Duodenal mucosa (tissue), 2 donors: ENCODE data around the gene VAPB.

Source experiments
- H3K27ac ChIP-seq: one replicate; pipeline ENCODE4 v1.7.0; 2013; ENCODE audit warnings: low read depth, low read length
- H3K27me3 ChIP-seq, 2 donors: one replicate each; pipeline ENCODE4 v1.7.0; 2013; ENCODE audit warnings: low read length in 2 of 2, control low read depth in 1 of 2; ENCODE audit not compliant: insufficient read depth in 2 of 2, control insufficient read depth in 1 of 2
- H3K36me3 ChIP-seq, 2 donors: one replicate each; pipeline ENCODE4 v1.7.0; 2013; ENCODE audit warnings: low read length in 2 of 2, control low read depth in 1 of 2; ENCODE audit not compliant: insufficient read depth in 2 of 2, control insufficient read depth in 1 of 2
- H3K4me1 ChIP-seq, 2 donors: one replicate each; pipeline ENCODE4 v1.7.0; 2013; ENCODE audit warnings: low read length in 2 of 2, control low read depth in 1 of 2; ENCODE audit not compliant: insufficient read depth in 2 of 2, control insufficient read depth in 1 of 2
- H3K4me3 ChIP-seq, 2 donors: one replicate each; pipeline ENCODE4 v1.7.0; 2013; ENCODE audit warnings: low read length in 2 of 2, low read depth in 1 of 2
- H3K9ac ChIP-seq, 2 donors: one replicate each; pipeline ENCODE4 v1.7.0; 2013; ENCODE audit warnings: low read length in 2 of 2, low read depth in 1 of 2
- H3K9me3 ChIP-seq, 2 donors: one replicate each; pipeline ENCODE4 v1.7.0; 2013; ENCODE audit warnings: low read length in 2 of 2, control low read depth in 1 of 2; ENCODE audit not compliant: control insufficient read depth in 1 of 2

Gene VAPB

DNA sequence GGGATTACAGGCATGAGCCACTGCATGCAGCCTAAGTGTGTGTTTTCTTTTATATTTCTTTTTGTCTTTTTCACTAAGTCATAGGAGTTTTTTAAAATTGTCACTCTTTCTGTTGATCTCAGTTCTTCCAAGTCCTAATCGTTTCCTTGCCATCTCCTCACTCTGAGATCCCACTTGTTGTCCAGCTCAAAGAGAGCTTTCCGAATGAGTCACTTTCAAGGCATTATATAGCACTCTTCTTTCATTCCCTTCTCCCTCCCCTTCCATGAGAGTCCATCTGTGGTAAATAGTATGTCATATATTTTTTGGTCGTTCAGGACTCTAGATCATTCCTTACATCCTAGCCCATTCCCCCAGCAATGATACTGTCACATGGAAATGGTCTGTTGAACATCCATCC lies 4.3 kb downstream of the VAPB start:
- H3K4me3 ChIP-seq = no peak overlapping the region
- H3K4me1 ChIP-seq = peaks cover 39 to 59% of the 10 kb centered on the region in 2 donors
- H3K36me3 ChIP-seq = peaks cover 2 to 3% of the 10 kb centered on the region in 2 donors
- H3K27ac ChIP-seq = no peak overlapping the region
- no peaks in the 10 kb centered on the region for H3K9me3 ChIP-seq
- H3K9ac ChIP-seq = no peak overlapping the region
- no peaks in the 10 kb centered on the region for H3K27me3 ChIP-seq

DNA sequence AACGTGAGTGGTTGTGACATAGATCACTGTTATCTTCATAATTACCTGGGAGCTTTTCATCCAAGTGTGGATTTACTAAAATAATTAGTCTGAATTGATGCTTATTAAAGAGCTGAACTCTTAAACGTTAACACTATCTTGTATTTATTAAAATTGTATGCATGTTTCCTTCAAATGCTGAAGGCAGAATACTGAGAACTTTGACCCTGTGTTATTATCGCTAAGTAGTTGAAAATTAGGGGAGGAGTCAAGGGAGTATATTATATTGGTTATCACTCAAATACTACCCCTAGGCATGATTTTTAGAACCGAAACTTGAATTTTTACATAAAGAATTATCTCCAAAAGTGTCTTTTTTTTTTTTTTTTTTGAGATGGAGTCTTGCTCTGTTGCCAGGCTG lies 5.8 kb downstream of the VAPB start:
- H3K9ac ChIP-seq = no peak overlapping the region
- peaks cover 2 to 3% of the 10 kb centered on the region in 2 donors for H3K36me3 ChIP-seq
- H3K4me1 ChIP-seq = peaks cover 37 to 57% of the 10 kb centered on the region in 2 donors
- no peak overlapping the region for H3K27ac ChIP-seq
- H3K4me3 ChIP-seq = no peak overlapping the region
- no peaks in the 10 kb centered on the region for H3K9me3 ChIP-seq
- H3K27me3 ChIP-seq = no peaks in the 10 kb centered on the region

DNA sequence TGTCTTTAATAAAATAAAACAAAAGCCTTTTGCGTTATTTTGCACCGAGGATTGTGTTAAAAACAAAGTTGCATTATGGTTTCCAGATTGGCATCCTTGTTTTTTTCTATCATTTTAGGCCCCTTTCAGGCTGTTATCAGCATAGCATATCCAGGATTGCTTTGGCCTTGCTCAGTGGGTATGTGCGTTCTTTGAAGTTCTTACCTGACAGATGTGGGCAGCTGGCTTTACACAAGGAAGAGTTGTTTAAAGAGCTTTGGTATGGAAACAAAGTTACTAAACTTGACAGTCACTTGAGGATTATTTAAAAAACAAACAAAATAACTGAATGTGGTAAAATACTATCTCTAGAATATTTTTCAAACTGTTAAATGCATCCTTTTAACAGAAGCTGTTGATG lies 6.6 kb downstream of the VAPB start:
- peaks cover 2 to 3% of the 10 kb centered on the region in 2 donors for H3K36me3 ChIP-seq
- H3K4me1 ChIP-seq = peaks cover 29 to 52% of the 10 kb centered on the region in 2 donors
- H3K27ac ChIP-seq = no peak overlapping the region
- no peak overlapping the region for H3K4me3 ChIP-seq
- H3K9me3 ChIP-seq = no peaks in the 10 kb centered on the region
- H3K27me3 ChIP-seq = no peaks in the 10 kb centered on the region
- no peak overlapping the region for H3K9ac ChIP-seq

DNA sequence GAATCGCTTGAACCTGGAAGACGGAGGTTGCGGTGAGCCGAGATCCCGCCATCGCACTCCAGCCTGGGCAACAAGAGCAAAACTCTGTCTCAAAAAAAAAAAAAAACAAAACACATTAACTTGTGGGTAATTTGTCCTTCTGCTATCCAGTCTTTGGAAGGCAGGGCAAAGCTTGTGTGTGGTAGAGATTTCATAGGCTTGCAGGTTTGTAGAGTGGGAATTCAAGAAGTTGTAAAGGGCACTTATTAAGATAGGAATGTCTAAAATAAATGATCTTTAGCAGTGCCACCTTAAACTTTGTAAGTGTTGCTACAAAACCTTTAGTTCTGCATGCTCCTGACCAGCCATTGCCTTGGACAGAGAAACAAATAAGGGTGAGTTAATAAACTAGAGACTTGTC lies 8.4 kb downstream of the VAPB start:
- Histone ChIP-seq H3K4me1 (peaks cover 17 to 36% of the 10 kb centered on the region in 2 donors), H3K9ac (no peak overlapping the region), H3K9me3 (no peaks in the 10 kb centered on the region), H3K4me3 (no peak overlapping the region), H3K27me3 (no peaks in the 10 kb centered on the region), H3K27ac (no peak overlapping the region), H3K36me3 (peaks cover 0 to 2% of the 10 kb centered on the region in 2 donors)

DNA sequence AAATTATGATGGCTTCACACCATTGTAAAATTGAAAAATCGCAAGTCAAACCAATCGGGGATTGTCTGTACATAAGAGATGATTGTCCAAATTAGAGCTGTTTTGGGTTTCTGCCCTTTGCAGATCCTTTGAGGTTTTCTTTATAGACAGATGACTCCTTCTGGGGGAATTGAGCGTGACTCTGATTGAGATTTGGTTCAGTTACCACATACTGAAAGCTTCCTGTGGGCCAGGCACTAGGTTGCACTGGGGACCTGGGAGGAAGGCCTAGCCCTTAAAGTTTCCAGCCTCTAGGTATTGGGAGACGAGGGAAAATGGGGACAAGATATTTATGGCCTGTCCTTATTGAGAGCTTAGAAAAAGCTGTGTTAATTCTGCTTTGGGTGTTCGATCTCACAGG lies 9.2 kb downstream of the VAPB start:
- no peak overlapping the region for H3K4me3 ChIP-seq

DNA sequence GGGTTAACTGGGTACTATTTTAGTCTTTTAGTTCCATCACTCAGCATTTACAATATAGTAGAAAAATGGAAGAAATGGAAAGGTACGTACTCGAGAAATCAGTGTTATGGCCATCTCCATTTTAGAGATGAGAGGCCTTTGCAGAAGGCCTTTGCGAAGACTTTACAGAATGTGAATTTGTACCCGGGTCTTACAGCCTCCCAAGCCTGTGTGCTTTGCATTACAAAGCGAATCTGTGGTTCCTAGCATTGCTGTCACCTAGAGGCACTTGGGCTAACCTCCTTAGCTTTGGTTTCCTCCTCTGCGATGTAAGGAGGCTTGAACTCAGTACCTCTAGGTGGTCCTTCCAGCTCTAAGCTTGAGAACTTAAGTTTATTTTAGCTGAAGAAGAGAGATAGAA lies 10.9 kb downstream of the VAPB start:
- H3K27me3 ChIP-seq = no peaks in the 10 kb centered on the region
- no peak overlapping the region for H3K27ac ChIP-seq
- no peaks in the 10 kb centered on the region for H3K9me3 ChIP-seq
- H3K36me3 ChIP-seq = peaks cover 0 to 2% of the 10 kb centered on the region in 2 donors
- no peak overlapping the region for H3K9ac ChIP-seq
- H3K4me1 ChIP-seq = peaks cover 4 to 21% of the 10 kb centered on the region in 2 donors
- no peak overlapping the region for H3K4me3 ChIP-seq

More for the DNA sequence above, 9.2 kb downstream of the VAPB start:
- Histone ChIP-seq H3K27ac (no peak overlapping the region), H3K27me3 (no peaks in the 10 kb centered on the region), H3K9ac (no peak overlapping the region), H3K4me1 (peaks cover 13 to 33% of the 10 kb centered on the region in 2 donors), H3K36me3 (peaks cover 0 to 2% of the 10 kb centered on the region in 2 donors), H3K9me3 (no peaks in the 10 kb centered on the region)

DNA sequence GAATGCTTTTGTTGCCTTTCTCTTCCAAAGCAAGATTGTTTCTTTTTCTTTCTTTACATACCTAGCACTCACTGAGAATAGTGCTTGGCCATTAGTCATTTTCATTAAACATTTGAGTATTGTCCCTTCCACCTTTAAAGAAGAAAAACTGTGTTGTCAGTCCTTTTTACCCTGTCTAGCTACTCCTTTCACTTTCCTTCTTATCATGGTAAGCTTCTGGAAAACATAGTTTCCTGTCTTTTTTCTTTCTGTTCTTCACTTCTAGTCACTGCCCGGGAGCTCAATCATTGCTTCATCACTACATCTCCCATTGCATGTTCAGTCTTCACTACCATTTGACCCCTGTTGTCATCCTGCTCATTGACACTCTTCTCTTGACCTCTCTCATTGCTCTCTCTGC lies 12.1 kb downstream of the VAPB start:
- Histone ChIP-seq H3K36me3 (peaks cover 0 to under 1% of the 10 kb centered on the region in 2 donors), H3K4me3 (no peak overlapping the region), H3K27me3 (no peaks in the 10 kb centered on the region), H3K27ac (no peak overlapping the region), H3K9ac (no peak overlapping the region), H3K9me3 (no peaks in the 10 kb centered on the region), H3K4me1 (peaks cover 4 to 13% of the 10 kb centered on the region in 2 donors)

DNA sequence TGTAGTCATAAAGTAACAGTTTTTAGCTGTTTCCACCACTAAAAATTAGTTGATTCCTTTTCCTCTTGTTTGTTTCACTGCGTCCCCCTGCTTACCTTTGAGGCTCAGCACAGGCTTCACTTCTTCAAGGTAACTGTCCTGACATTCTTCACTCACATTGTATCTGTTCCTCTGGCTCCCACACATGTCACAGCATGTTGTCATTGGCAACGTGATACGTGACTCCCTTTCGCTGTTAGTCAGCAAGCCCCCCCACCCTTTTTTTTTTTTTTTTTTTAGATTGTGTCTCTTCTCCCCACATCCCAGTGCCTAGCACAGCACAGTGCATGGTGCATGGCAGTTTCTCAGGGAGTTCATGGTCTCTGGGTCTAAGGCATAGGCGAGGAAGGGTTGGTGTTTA lies 13.3 kb downstream of the VAPB start:
- Histone ChIP-seq H3K9ac (no peak overlapping the region), H3K4me1 (peaks cover 4 to 18% of the 10 kb centered on the region in 2 donors), H3K9me3 (no peaks in the 10 kb centered on the region), H3K36me3 (no peaks in the 10 kb centered on the region), H3K27me3 (no peaks in the 10 kb centered on the region), H3K27ac (no peak overlapping the region), H3K4me3 (no peak overlapping the region)

DNA sequence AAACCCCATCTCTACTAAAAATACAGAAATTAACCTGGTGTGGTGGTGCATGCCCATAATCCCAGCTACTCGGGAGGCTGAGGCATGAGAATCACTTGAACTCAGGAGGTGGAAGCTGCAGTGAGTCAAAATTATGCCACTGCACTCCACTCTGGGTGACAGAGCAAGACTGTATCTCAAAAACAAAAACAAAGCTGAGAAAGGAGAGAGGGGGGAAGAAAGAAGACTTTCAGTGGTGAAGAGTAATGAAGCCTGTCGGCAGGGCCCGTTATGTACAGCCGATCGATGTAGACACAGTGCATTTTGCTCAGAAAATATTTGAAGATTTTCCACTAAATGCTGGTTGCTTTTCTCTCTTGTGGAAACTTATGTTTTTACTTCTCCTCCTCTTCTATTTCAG lies 13.8 kb downstream of the VAPB start:
- Histone ChIP-seq H3K27me3 (no peaks in the 10 kb centered on the region), H3K4me1 (peaks cover 4 to 18% of the 10 kb centered on the region in 2 donors), H3K36me3 (no peaks in the 10 kb centered on the region), H3K9me3 (no peaks in the 10 kb centered on the region), H3K27ac (no peak overlapping the region), H3K9ac (no peak overlapping the region), H3K4me3 (no peak overlapping the region)

DNA sequence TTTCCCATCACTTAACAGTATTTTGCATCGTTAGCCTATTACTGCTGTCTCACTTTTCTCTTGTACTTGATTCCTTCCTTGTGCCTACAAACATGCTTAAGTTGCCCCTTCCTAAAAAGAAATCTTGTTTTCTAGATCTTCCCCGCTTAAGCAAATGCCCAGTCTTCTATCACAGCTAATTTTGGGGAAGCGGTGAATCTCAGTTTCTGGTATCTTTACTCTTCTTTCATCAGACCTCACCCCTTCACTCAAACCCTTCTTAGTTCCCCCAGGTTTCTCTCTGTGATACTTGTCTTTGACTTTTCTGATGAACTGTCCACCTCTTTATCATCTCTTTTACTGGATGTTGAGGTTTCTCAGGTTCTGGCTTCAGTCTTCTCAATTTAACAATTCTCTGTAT lies 14.2 kb downstream of the VAPB start:
- Histone ChIP-seq H3K36me3 (no peaks in the 10 kb centered on the region), H3K4me1 (peaks cover 4 to 18% of the 10 kb centered on the region in 2 donors), H3K9me3 (no peaks in the 10 kb centered on the region), H3K4me3 (no peak overlapping the region), H3K27me3 (no peaks in the 10 kb centered on the region), H3K27ac (no peak overlapping the region), H3K9ac (no peak overlapping the region)
